Left lung (tissue), 10 donors: ENCODE results near the gene BEND5. TPM values are rescaled to one million over a fixed set of nuclear protein-coding genes. Genes with fewer than 3 reads are reported as not detected.

ENCODE experiments used
- ATAC-seq: fragments of 200-7000 bp; cut with Tn5 transposase; one replicate; pipeline ENCODE4 v1.9.1; 2020; ENCODE audit warnings: moderate library complexity
- DNase-seq, 4 donors: peaks; one replicate each; pipeline ENCODE4 v3.0.0-alpha.2; 2013 to 2020
- H3K27ac ChIP-seq, 2 donors: fragments of 200-600 bp; sonication (generic) in 1 of 2; one replicate each; pipeline versions ENCODE4 v1.5.0 to v1.8.0; 2020 to 2021
- H3K27me3 ChIP-seq, 2 donors: fragments of 200-600 bp; sonication (generic) in 1 of 2; one replicate each; pipeline versions ENCODE4 v1.5.0 to v1.8.0; 2020 to 2021
- H3K36me3 ChIP-seq, 2 donors: fragments of 200-600 bp; sonication (generic) in 1 of 2; one replicate each; pipeline versions ENCODE4 v1.5.0 to v1.8.0; 2020 to 2021
- H3K4me1 ChIP-seq, 2 donors: fragments of 200-600 bp; one replicate each; pipeline ENCODE4 v1.8.0; 2021
- H3K4me3 ChIP-seq, 2 donors: fragments of 200-600 bp; sonication (generic) in 1 of 2; one replicate each; pipeline versions ENCODE4 v1.5.0 to v1.8.0; 2020 to 2021; ENCODE audit warnings: mild to moderate bottlenecking in 1 of 2
- H3K9me3 ChIP-seq, 2 donors: fragments of 200-600 bp; sonication (generic) in 1 of 2; one replicate each; pipeline versions ENCODE4 v1.5.0 to v1.8.0; 2020 to 2021
- intact Hi-C, 2 donors: fragments of 100-400 bp; cut with DNase I; formaldehyde crosslinking; loops; one replicate each; pipeline versions ENCODE4 v1.11.2 to v1.14.2; 2022
- polyA plus RNA-seq, 6 donors: library from polyadenylated mRNA; unstranded; fragments of 120-200 nt; gene quantifications; one replicate each; pipeline ENCODE4 v1.2.1, GENCODE V29; 2013; ENCODE audit not compliant: insufficient read length in 6 of 6
- total RNA-seq, 2 donors: library from RNA; stranded (reverse); fragmentation: NEBNext Ultra II Directional; extraction: Animal tissue kit (Norgen Biotek cat#: 25700); gene quantifications; one replicate each; pipeline ENCODE4 v1.2.1, GENCODE V29; 2021
- TF ChIP-seq, protein P1 (sequence below), 2 donors: fragments of 200-600 bp; sonication (generic) in 1 of 2; IDR thresholded peaks; one replicate each; pipeline versions ENCODE4 v1.5.0 to v1.8.0; 2021; ENCODE audit warnings: antibody characterized with exemption in 2 of 2
- donor health status: DM: no; HTN: yes; CAD: no.
- donor health status: DM: no; HTN: no; CAD: no.

BEND5 gene
- total and polyA plus RNA-seq, 8 donors: 2.2 to 41.2 (median 33.8) TPM

DNA sequence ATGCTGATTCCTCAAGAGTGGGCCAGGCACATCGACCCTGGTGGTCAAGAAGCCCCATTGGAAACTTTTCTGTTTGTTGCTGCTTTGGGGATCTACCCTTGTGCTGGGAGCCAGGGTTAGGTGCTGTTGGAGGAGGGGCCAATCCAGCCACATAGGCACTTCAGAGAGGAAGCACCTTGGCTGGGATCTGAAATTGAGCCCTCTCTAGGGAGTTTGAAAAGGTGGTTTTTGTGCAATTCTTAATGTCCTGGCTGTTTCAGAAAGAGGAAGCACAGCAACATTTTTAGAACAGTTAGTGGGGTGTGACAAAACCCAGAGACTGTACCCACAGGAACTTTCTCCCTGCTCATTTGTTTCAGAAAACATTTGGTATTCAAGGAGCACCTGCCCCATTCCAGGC, 17.2 kb upstream of the BEND5 start:
- TF ChIP-seq, protein P1, sequence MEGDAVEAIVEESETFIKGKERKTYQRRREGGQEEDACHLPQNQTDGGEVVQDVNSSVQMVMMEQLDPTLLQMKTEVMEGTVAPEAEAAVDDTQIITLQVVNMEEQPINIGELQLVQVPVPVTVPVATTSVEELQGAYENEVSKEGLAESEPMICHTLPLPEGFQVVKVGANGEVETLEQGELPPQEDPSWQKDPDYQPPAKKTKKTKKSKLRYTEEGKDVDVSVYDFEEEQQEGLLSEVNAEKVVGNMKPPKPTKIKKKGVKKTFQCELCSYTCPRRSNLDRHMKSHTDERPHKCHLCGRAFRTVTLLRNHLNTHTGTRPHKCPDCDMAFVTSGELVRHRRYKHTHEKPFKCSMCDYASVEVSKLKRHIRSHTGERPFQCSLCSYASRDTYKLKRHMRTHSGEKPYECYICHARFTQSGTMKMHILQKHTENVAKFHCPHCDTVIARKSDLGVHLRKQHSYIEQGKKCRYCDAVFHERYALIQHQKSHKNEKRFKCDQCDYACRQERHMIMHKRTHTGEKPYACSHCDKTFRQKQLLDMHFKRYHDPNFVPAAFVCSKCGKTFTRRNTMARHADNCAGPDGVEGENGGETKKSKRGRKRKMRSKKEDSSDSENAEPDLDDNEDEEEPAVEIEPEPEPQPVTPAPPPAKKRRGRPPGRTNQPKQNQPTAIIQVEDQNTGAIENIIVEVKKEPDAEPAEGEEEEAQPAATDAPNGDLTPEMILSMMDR (IDR thresholded peaks at IDR 0.05): no peak
- no peak overlapping the region for H3K27ac ChIP-seq
- no peaks in the 10 kb centered on the region for H3K9me3 ChIP-seq
- ATAC-seq: no peak
- no peaks in the 10 kb centered on the region for H3K4me1 ChIP-seq
- H3K36me3 ChIP-seq: no peaks in the 10 kb centered on the region
- intact Hi-C loops: no loop called here
- no peaks in the 10 kb centered on the region for H3K27me3 ChIP-seq
- DNase-seq: no peak
- H3K4me3 ChIP-seq: no peak overlapping the region

DNA sequence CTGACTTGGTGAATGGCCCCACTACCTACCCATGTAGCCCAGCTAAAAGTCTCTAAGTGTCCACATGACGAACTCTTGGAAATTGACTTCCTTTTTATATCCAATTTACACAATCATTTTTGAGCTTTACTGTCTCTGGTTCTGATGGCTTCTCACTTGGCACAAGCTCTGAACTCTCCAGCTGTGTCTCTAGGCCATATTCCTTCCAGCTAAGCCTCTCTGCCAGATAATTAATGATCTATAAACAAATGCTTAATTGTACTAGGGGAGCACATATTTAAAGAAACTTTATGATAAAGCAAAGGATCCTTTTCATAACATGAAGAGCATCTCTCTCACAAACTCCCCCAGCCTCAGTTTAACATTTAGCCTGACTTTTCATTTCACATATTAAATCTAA, 16.3 kb upstream of the BEND5 start:
- ATAC-seq (no peak), DNase-seq (peak in 1 of 4 donors; percentile 47)
- Histone ChIP-seq H3K4me3 (no peak overlapping the region), H3K27ac (no peak overlapping the region), H3K36me3 (no peaks in the 10 kb centered on the region), H3K27me3 (no peaks in the 10 kb centered on the region), H3K4me1 (no peaks in the 10 kb centered on the region), H3K9me3 (no peaks in the 10 kb centered on the region)
- TF ChIP-seq, protein P1 (IDR thresholded peaks at IDR 0.05): no peak
- intact Hi-C loops: no loop called here

DNA sequence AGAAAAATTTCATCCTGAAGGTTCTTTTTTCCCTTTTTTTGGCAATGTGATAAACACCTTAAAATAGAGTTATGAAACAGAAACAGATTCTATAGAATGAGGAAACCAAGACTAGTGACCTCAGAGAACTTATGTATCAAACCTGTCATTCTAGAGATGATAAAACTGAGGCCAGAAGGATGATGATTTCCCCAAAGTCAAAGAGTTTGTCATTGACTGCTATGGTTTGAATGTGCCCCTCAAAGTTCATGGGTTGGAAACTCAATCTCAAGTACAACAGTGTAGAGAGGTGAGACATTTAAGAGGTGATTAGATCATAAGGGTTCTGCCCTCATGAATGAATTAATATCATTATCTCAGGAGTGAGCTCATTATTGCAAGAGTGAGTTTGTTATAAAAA, 13.7 kb upstream of the BEND5 start:
- TF ChIP-seq, protein P1 (IDR thresholded peaks at IDR 0.05): no peak
- intact Hi-C loops: no loop called here
- DNase-seq (no peak), ATAC-seq (no peak)
- no peak overlapping the region for H3K27ac ChIP-seq
- H3K4me3 ChIP-seq: no peak overlapping the region
- no peaks in the 10 kb centered on the region for H3K9me3 ChIP-seq
- no peaks in the 10 kb centered on the region for H3K27me3 ChIP-seq
- H3K36me3 ChIP-seq: no peaks in the 10 kb centered on the region
- H3K4me1 ChIP-seq: no peaks in the 10 kb centered on the region

DNA sequence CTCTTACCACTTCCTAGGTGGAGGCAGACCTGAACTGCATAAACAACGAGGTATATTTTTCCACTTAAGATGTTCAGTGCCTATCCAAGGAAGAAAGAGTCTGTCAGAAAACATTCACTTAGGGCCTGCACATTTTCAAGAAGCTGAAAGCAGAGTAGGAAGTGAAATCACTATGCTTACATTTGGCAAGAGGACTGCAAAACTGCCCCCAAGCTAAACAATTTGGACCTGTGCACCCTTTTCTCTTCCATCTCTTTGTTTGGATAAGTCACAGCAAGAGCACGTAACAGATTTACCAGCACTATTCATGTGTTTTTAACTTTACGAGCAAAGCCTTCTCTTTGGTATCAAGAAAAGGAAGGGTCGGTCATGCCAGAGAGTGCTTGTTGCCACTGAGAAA, 13.2 kb upstream of the BEND5 start:
- Histone ChIP-seq H3K9me3 (no peaks in the 10 kb centered on the region), H3K4me3 (no peak overlapping the region), H3K4me1 (no peaks in the 10 kb centered on the region), H3K36me3 (no peaks in the 10 kb centered on the region), H3K27me3 (no peaks in the 10 kb centered on the region), H3K27ac (no peak overlapping the region)
- DNase-seq (no peak), ATAC-seq (no peak)
- intact Hi-C loops: no loop called here
- TF ChIP-seq, protein P1 (IDR thresholded peaks at IDR 0.05): no peak

DNA sequence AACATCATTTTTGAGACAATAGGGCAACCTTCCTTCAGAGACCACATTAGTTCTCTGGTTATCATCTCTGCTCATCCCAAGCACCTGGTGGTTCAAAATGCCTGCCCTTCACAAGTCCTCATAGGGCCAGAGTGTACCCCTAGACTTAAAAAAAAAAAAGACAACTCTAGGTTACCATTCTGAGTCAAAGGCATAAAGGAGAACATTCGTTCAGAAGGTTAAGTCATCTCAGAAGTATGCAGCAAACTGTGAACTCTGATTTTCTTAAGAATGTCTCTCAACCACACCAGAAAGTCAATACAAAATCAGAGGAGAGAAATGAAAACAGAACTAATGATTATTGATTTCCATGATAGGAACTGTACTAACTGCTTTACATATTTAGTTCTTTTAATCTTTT, 9.2 kb upstream of the BEND5 start:
- DNase-seq (no peak), ATAC-seq (no peak)
- Histone ChIP-seq H3K27me3 (no peaks in the 10 kb centered on the region), H3K4me3 (no peak overlapping the region), H3K4me1 (no peaks in the 10 kb centered on the region), H3K27ac (no peak overlapping the region), H3K9me3 (no peaks in the 10 kb centered on the region), H3K36me3 (no peaks in the 10 kb centered on the region)
- intact Hi-C loops: no loop called here
- TF ChIP-seq, protein P1 (IDR thresholded peaks at IDR 0.05): no peak
